ENCODE results near the gene FMC1.

DNA sequence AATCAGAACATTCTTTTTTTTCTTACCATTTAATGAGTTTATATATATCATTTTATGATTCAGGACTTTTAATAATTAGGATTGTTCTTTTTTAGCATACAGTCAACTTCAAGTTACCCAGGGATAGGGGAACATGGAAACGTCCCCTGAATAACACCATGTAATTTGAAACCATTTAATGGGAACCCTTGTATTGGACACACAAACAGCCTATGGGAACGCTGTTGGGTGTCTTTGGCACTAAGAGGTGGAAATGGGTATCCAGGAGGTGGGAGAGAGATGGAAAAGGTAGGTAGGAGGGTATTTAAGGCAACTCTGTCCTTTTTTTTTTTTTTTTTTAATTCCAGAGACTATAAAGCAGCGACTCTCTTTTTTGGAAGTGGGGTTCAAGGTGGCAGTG is 21.2 kb downstream of the FMC1 start:
- TF ChIP-seq, protein P1, sequence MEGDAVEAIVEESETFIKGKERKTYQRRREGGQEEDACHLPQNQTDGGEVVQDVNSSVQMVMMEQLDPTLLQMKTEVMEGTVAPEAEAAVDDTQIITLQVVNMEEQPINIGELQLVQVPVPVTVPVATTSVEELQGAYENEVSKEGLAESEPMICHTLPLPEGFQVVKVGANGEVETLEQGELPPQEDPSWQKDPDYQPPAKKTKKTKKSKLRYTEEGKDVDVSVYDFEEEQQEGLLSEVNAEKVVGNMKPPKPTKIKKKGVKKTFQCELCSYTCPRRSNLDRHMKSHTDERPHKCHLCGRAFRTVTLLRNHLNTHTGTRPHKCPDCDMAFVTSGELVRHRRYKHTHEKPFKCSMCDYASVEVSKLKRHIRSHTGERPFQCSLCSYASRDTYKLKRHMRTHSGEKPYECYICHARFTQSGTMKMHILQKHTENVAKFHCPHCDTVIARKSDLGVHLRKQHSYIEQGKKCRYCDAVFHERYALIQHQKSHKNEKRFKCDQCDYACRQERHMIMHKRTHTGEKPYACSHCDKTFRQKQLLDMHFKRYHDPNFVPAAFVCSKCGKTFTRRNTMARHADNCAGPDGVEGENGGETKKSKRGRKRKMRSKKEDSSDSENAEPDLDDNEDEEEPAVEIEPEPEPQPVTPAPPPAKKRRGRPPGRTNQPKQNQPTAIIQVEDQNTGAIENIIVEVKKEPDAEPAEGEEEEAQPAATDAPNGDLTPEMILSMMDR (IDR thresholded peaks at IDR 0.05), result no peak
- TF ChIP-seq POLR2A (IDR thresholded peaks at IDR 0.05) (no peak), POLR2AphosphoS5 (IDR thresholded peaks at IDR 0.05) (no peak), EP300 (IDR thresholded peaks at IDR 0.05) (no peak)

Measured in suprapubic skin (tissue), 4 donors.